Measurements from ENCODE around the gene ATP5F1E.

The ATP5F1E gene

GRCh38 chr20:59032023-59032712 lies at the start of gene ATP5F1E:
ATP5F1E (minus strand) TSS chr20:59032335; CDS start chr20:59032251, 84 bp downstream.
- peak; percentile 94 to 95 (median 95) for DNase-seq (ENCODE audit: low read depth in 3 of 3)

GRCh38 chr20:59081036-59081435 lies 48.9 kb upstream of the ATP5F1E start:
- DNase-seq (ENCODE audit: low read depth in 3 of 3) = no peak

GRCh38 chr20:59078231-59078630 lies 46.1 kb upstream of the ATP5F1E start:
- DNase-seq (ENCODE audit: low read depth in 3 of 3) = no peak

GRCh38 chr20:59077705-59078104 lies 45.6 kb upstream of the ATP5F1E start:
- DNase-seq (ENCODE audit: low read depth in 3 of 3) = no peak

- DNase-seq (ENCODE audit: low read depth in 3 of 3) = no peak
These were observed 43.9 kb upstream of the ATP5F1E start for GRCh38 chr20:59075934-59076508.

GRCh38 chr20:59074456-59074855 lies 42.3 kb upstream of the ATP5F1E start:
- DNase-seq (ENCODE audit: low read depth in 3 of 3) = no peak

- no peak for DNase-seq (ENCODE audit: low read depth in 3 of 3)
These were observed 41.4 kb upstream of the ATP5F1E start for GRCh38 chr20:59073582-59073981.

- DNase-seq (ENCODE audit: low read depth in 3 of 3) = no peak
These were observed 39.1 kb upstream of the ATP5F1E start for GRCh38 chr20:59071216-59071615.

GRCh38 chr20:59069026-59069425 lies 36.9 kb upstream of the ATP5F1E start:
- no peak for DNase-seq (ENCODE audit: low read depth in 3 of 3)

- no peak for DNase-seq (ENCODE audit: low read depth in 3 of 3)
These were observed 36.4 kb upstream of the ATP5F1E start for GRCh38 chr20:59068534-59068933.

GRCh38 chr20:59064214-59064722 lies 32.1 kb upstream of the ATP5F1E start:
- no peak for DNase-seq (ENCODE audit: low read depth in 3 of 3)

GRCh38 chr20:59063358-59064213 lies 31.5 kb upstream of the ATP5F1E start:
- no peak for DNase-seq (ENCODE audit: low read depth in 3 of 3)

GRCh38 chr20:59062081-59062480 lies 29.9 kb upstream of the ATP5F1E start:
- DNase-seq (ENCODE audit: low read depth in 3 of 3) = no peak

GRCh38 chr20:59055302-59055701 lies 23.2 kb upstream of the ATP5F1E start:
- no peak for DNase-seq (ENCODE audit: low read depth in 3 of 3)

- DNase-seq (ENCODE audit: low read depth in 3 of 3) = no peak
These were observed 19.6 kb upstream of the ATP5F1E start for GRCh38 chr20:59051666-59052185.

- no peak for DNase-seq (ENCODE audit: low read depth in 3 of 3)
These were observed 18.3 kb upstream of the ATP5F1E start for GRCh38 chr20:59050437-59050836.

- no peak for DNase-seq (ENCODE audit: low read depth in 3 of 3)
These were observed 16.5 kb upstream of the ATP5F1E start for GRCh38 chr20:59048681-59049030.

- no peak for DNase-seq (ENCODE audit: low read depth in 3 of 3)
These were observed 16.0 kb upstream of the ATP5F1E start for GRCh38 chr20:59047938-59048680.

- no peak for DNase-seq (ENCODE audit: low read depth in 3 of 3)
These were observed 14.7 kb upstream of the ATP5F1E start for GRCh38 chr20:59046862-59047261.

- DNase-seq (ENCODE audit: low read depth in 3 of 3) = no peak
These were observed 12.7 kb upstream of the ATP5F1E start for GRCh38 chr20:59044796-59045195.

GRCh38 chr20:59044295-59044694 lies 12.2 kb upstream of the ATP5F1E start:
- DNase-seq (ENCODE audit: low read depth in 3 of 3) = no peak

GRCh38 chr20:59043698-59044097 lies 11.6 kb upstream of the ATP5F1E start:
- DNase-seq (ENCODE audit: low read depth in 3 of 3) = no peak
